Cardiac muscle cell (in vitro differentiated cells and primary cell): ENCODE measurements around the gene STRADA. TPM values are rescaled to one million over a fixed set of nuclear protein-coding genes. Genes with fewer than 3 reads are reported as not detected.

Experiments
- DNase-seq, 2 donors: peaks; one replicate each; pipeline versions ENCODE4 v3.0.0 to v3.0.0-alpha.2; 2010 to 2017; ENCODE audit warnings: low read depth in 1 of 2, low spot score in 1 of 2
- H3K27ac ChIP-seq: fragments of 200-600 bp; sonication (generic); 2 replicates; pipeline ENCODE4 v1.5.1; 2016
- H3K27me3 ChIP-seq: fragments of 200-600 bp; sonication (generic); 2 replicates; pipeline ENCODE4 v1.6.0; 2016; ENCODE audit warnings: control low read depth
- H3K36me3 ChIP-seq: fragments of 200-600 bp; sonication (generic); 2 replicates; pipeline ENCODE4 v1.5.1; 2016; ENCODE audit warnings: control low read depth
- H3K4me1 ChIP-seq: fragments of 200-600 bp; sonication (generic); 2 replicates; pipeline ENCODE4 v1.8.1; 2017; ENCODE audit warnings: low read depth, mild to moderate bottlenecking, mixed run types
- H3K4me3 ChIP-seq: fragments of 200-600 bp; sonication (generic); 2 replicates; pipeline ENCODE4 v1.5.1; 2016; ENCODE audit warnings: mild to moderate bottlenecking
- H3K9me3 ChIP-seq: fragments of 200-600 bp; sonication (generic); 2 replicates; pipeline ENCODE4 v1.5.1; 2017; ENCODE audit warnings: low read depth, mild to moderate bottlenecking, control low read depth
- polyA plus RNA-seq: library from polyadenylated mRNA; unstranded; fragments of >200 nt; fragmentation: Nextera tagmentation; extraction: Ambion mirVana; gene quantifications from 2 replicates; pipeline ENCODE4 v1.2.1, GENCODE V29; 2016
- total RNA-seq: library from RNA; depleted of rRNA; stranded (reverse); fragments of >200 nt; gene quantifications from 2 replicates; pipeline ENCODE4 v1.2.3, GENCODE V29; 2016
- TF ChIP-seq, protein P1 (sequence below): IDR thresholded peaks from 2 replicates; pipeline ENCODE4 v1.5.1; 2012; ENCODE audit warnings: low read depth, mild to moderate bottlenecking, low read length

STRADA gene
- total and polyA plus RNA-seq, 2 experiments from 2014 or later: 30.3 to 53.1 TPM

DNA sequence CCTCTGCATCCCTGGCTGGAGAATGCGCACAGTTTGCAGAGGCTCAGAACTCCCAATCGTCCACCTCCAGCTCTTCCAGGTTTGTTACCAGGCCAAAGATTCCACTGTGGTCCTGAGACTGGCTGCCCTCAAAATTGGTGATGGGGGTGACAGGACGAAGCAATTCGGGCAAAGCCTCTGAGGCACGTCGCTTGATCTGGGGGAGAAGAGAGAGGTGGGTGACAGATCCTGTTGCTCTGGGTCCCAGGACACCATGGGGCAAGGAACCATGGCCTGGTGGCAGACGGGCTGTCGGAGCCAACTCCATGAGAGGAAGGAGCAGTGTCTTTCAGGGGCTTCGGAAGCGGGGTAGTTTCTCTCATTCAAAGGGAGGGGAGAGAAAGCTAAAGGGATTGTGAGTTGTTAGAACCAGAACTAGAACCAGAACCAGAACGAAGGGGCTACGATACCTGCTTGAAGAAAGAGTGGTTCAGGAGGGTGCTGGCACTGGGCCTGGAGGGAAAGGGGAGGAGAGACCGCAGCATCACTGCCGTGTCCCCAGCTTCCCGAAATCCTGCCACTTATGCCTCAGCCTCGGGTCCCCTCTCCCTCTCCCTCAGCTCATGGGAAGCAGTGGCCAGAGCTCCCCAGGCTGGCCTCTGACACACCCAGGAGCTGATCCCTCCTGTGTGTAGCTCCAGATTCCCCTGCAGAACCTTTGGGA is 37.9 kb downstream of the STRADA start:
- no peak overlapping the region for H3K27ac ChIP-seq
- TF ChIP-seq, protein P1, sequence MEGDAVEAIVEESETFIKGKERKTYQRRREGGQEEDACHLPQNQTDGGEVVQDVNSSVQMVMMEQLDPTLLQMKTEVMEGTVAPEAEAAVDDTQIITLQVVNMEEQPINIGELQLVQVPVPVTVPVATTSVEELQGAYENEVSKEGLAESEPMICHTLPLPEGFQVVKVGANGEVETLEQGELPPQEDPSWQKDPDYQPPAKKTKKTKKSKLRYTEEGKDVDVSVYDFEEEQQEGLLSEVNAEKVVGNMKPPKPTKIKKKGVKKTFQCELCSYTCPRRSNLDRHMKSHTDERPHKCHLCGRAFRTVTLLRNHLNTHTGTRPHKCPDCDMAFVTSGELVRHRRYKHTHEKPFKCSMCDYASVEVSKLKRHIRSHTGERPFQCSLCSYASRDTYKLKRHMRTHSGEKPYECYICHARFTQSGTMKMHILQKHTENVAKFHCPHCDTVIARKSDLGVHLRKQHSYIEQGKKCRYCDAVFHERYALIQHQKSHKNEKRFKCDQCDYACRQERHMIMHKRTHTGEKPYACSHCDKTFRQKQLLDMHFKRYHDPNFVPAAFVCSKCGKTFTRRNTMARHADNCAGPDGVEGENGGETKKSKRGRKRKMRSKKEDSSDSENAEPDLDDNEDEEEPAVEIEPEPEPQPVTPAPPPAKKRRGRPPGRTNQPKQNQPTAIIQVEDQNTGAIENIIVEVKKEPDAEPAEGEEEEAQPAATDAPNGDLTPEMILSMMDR: no peak
- H3K27me3 ChIP-seq: no peaks in the 10 kb centered on the region
- peaks cover 1% of the 10 kb centered on the region for H3K36me3 ChIP-seq
- no peaks in the 10 kb centered on the region for H3K4me1 ChIP-seq
- no peak for DNase-seq
- no peak overlapping the region for H3K4me3 ChIP-seq
- H3K9me3 ChIP-seq: no peaks in the 10 kb centered on the region

DNA sequence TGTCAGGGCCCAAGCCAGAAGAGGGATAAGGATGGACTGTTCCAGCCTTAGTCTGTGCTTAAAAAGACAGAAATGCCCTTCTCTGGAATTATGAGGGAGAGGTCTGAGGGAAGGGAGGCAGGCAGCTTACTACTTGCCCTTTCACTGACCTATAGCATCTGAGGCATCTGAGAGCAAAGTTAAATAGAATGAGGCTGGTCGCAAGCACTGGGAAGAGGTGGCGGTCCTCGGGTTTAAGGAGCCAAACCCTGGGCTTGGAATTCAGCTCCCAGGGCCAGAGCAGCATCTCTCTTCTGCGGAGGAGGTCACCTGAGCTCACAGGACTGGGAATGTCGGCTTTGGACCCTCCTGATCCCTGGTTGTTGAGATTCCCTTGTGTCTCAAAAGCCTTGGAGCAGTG is 38.6 kb downstream of the STRADA start:
- no peaks in the 10 kb centered on the region for H3K4me1 ChIP-seq
- H3K9me3 ChIP-seq: no peaks in the 10 kb centered on the region
- DNase-seq: no peak
- H3K27ac ChIP-seq: no peak overlapping the region
- H3K36me3 ChIP-seq: no peaks in the 10 kb centered on the region
- H3K4me3 ChIP-seq: no peak overlapping the region
- TF ChIP-seq, protein P1: no peak
- no peaks in the 10 kb centered on the region for H3K27me3 ChIP-seq

DNA sequence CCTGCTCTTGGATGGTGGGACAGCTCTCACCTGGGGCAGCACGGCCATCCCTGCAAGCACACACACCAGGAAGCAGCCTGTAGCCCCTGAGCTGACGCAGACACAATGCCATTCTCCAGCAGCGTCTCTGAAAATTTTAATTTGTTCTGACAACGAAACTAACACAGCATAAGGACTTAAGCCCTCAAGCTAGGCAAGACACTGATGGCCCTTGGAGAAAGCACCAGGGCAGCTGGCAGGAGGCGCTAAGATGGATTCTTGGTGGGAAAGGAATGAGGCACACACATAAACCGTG is 38.9 kb downstream of the STRADA start:
- Histone ChIP-seq H3K4me3 (no peak overlapping the region), H3K9me3 (no peaks in the 10 kb centered on the region), H3K27ac (no peak overlapping the region), H3K27me3 (no peaks in the 10 kb centered on the region), H3K4me1 (no peaks in the 10 kb centered on the region), H3K36me3 (no peaks in the 10 kb centered on the region)
- TF ChIP-seq, protein P1: no peak
- no peak for DNase-seq

DNA sequence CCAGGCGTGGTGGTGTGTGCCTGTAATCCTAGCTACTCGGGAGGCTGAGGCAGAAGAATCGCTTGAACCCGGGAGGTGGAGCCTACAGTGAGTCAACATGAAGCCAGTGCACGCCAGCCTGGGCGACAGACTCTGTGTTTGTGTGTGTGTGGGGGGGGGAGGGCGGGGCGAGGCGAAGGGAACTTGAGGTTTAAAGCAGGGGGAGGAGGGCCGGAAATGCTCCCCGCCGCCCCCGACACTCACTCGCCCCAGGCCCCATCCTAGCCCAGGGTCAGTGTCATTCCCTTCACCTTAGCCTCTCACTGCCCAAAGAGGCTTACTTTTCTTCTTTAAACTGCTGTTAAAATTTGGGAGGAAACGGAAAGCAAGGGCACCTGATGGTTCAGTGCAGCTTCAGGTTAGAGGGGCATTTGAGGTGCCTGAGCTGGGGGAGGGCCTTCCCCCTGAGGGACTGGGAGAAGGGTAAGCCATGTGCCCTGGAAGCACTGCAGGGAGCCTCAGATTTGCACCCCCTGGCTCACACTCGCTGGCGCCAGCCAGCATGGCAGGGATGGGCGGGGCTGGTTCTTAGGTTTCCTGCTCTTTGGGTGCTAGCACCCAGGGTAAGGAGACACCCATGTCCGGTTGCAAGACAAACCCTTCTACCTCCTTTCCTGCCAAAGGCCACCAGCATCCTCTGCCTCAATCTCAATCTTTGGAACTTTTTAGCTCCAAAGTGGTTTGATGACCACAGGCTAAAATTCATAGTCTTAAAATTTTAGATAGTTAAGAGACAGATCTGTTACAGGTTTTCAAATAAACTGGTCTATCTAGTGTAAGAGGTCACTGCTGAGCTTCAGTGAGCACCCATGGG is 39.5 kb downstream of the STRADA start:
- Histone ChIP-seq H3K9me3 (no peaks in the 10 kb centered on the region), H3K4me3 (no peak overlapping the region)
- TF ChIP-seq, protein P1: no peak

DNA sequence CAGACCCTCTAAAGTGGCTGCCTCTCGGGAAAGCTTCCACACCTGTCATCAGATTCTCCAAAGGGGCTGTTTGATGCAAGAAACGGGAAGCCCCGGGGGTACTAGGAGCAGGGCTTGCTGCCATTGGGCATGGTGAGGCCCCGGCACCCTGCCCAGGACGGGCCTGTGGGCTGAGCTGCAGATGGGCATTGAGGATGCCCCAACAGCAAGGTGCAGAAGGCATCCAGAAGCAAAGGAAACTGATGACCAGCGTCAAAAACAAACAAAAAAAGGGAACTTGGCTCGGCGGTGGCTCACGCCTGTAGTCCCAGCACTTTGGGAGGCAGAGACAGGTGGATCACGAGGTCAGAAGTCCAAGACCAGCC is 40.2 kb downstream of the STRADA start:
- no peaks in the 10 kb centered on the region for H3K4me1 ChIP-seq
- no peak overlapping the region for H3K27ac ChIP-seq
- no peaks in the 10 kb centered on the region for H3K36me3 ChIP-seq
- no peak for DNase-seq
- no peak overlapping the region for H3K4me3 ChIP-seq
- TF ChIP-seq, protein P1: no peak
- H3K9me3 ChIP-seq: no peaks in the 10 kb centered on the region
- H3K27me3 ChIP-seq: no peaks in the 10 kb centered on the region

More for the DNA sequence above, 39.5 kb downstream of the STRADA start:
- Histone ChIP-seq H3K27ac (no peak overlapping the region), H3K4me1 (no peaks in the 10 kb centered on the region), H3K27me3 (no peaks in the 10 kb centered on the region), H3K36me3 (no peaks in the 10 kb centered on the region)
- no peak for DNase-seq
